HepG2 (cell line): ENCODE results near the gene DNLZ. TPM values are rescaled to one million over a fixed set of nuclear protein-coding genes. Genes with fewer than 3 reads are reported as not detected.

ENCODE experiments used
- ARNT ChIP-seq: fragments of 450-650 bp; IDR thresholded peaks from 2 replicates; pipeline ENCODE4 v1.6.1; 2017
- DPF2 ChIP-seq: sonication (generic); formaldehyde crosslinking; IDR thresholded peaks from 2 replicates; pipeline ENCODE4 v1.4.0; 2020; ENCODE audit warnings: mild to moderate bottlenecking, low read depth, missing genetic modification reagents, borderline replicate concordance
- GFI1 ChIP-seq: sonication (generic); formaldehyde crosslinking; IDR thresholded peaks from 2 replicates; pipeline ENCODE4 v1.5.0; 2020; ENCODE audit warnings: missing genetic modification reagents, mild to moderate bottlenecking, borderline replicate concordance
- HNF4G ChIP-seq, 2 experiments: sonication (generic) in 1 of 2; formaldehyde crosslinking in 1 of 2; IDR thresholded peaks; 2 replicates each; pipeline versions ENCODE4 v1.4.0 to v1.6.1; 2011 to 2020; ENCODE audit warnings: borderline replicate concordance in 2 of 2, low read depth in 2 of 2, mild to moderate bottlenecking in 2 of 2, low read length in 1 of 2, missing genetic modification reagents in 1 of 2, moderate library complexity in 1 of 2
- MAF1 ChIP-seq: sonication (generic); formaldehyde crosslinking; IDR thresholded peaks from 2 replicates; pipeline ENCODE4 v1.5.0; 2020; ENCODE audit warnings: missing genetic modification reagents, borderline replicate concordance
- MLLT10 ChIP-seq: sonication (generic); formaldehyde crosslinking; IDR thresholded peaks from 2 replicates; pipeline ENCODE4 v1.4.0; 2020; ENCODE audit warnings: missing genetic modification reagents
- ZNF24 ChIP-seq: fragments of 450-650 bp; IDR thresholded peaks from 2 replicates; pipeline ENCODE4 v1.6.1; 2017; ENCODE audit warnings: antibody characterized with exemption, mild to moderate bottlenecking
- ZNF562 ChIP-seq: sonication (generic); formaldehyde crosslinking; IDR thresholded peaks from 2 replicates; pipeline ENCODE4 v1.8.0; 2022; ENCODE audit warnings: missing genetic modification reagents, borderline replicate concordance
- ZNF792 ChIP-seq: IDR thresholded peaks from 2 replicates; pipeline ENCODE4 v1.6.1; 2016
- ZZZ3 ChIP-seq: sonication (generic); formaldehyde crosslinking; IDR thresholded peaks from 2 replicates; pipeline ENCODE4 v1.4.0; 2020; ENCODE audit warnings: missing genetic modification reagents, mild to moderate bottlenecking, borderline replicate concordance
- polyA plus RNA-seq, 8 experiments: library from polyadenylated mRNA; depleted of rRNA in 3 of 8; stranded (reverse) in 7 of 8; unstranded in 1 of 8; fragments of >200 nt; fragmentation: Illumina TruSeq in 4 of 8; extraction: Trizol in 4 of 8; gene quantifications; 2 replicates each; pipeline versions ENCODE4 v1.2.1 to v1.2.3, GENCODE V29; 2011 to 2016; ENCODE audit warnings: low read depth in 4 of 8, missing spikeins in 1 of 8, mixed read lengths in 1 of 8; ENCODE audit not compliant: insufficient read depth in 1 of 8
- total RNA-seq, 5 experiments: library from RNA; depleted of rRNA; stranded (reverse); fragments of >200 nt; fragmentation: Illumina TruSeq; extraction: Trizol; gene quantifications; 2 replicates each; pipeline ENCODE4 v1.2.3, GENCODE V29; 2016; ENCODE audit warnings: low read depth in 1 of 5
- TF ChIP-seq, protein P1 (sequence below): IDR thresholded peaks from 2 replicates; pipeline ENCODE4 v1.6.1; 2016; ENCODE audit warnings: low read depth, missing genetic modification reagents, missing compliant biosample characterization
- TF ChIP-seq, protein P2 (sequence below): sonication (generic); formaldehyde crosslinking; IDR thresholded peaks from 2 replicates; pipeline ENCODE4 v1.4.0; 2020; ENCODE audit warnings: mild to moderate bottlenecking, missing genetic modification reagents, borderline replicate concordance
- TF ChIP-seq, protein P3 (sequence below): sonication (generic); formaldehyde crosslinking; conservative IDR thresholded peaks from 2 replicates; pipeline ENCODE4 v1.8.0; 2022; ENCODE audit warnings: low read depth, missing genetic modification reagents
- TF ChIP-seq, protein P4 (sequence below): sonication (generic); formaldehyde crosslinking; IDR thresholded peaks from 2 replicates; pipeline ENCODE4 v1.4.0; 2020; ENCODE audit warnings: missing genetic modification reagents, borderline replicate concordance

Gene DNLZ
- total and polyA plus RNA-seq, 2 of the 13 experiments (the other 11 are each of a cell fraction or from before 2014, with no cell fraction given) = 3.4 to 8.0 TPM

DNA sequence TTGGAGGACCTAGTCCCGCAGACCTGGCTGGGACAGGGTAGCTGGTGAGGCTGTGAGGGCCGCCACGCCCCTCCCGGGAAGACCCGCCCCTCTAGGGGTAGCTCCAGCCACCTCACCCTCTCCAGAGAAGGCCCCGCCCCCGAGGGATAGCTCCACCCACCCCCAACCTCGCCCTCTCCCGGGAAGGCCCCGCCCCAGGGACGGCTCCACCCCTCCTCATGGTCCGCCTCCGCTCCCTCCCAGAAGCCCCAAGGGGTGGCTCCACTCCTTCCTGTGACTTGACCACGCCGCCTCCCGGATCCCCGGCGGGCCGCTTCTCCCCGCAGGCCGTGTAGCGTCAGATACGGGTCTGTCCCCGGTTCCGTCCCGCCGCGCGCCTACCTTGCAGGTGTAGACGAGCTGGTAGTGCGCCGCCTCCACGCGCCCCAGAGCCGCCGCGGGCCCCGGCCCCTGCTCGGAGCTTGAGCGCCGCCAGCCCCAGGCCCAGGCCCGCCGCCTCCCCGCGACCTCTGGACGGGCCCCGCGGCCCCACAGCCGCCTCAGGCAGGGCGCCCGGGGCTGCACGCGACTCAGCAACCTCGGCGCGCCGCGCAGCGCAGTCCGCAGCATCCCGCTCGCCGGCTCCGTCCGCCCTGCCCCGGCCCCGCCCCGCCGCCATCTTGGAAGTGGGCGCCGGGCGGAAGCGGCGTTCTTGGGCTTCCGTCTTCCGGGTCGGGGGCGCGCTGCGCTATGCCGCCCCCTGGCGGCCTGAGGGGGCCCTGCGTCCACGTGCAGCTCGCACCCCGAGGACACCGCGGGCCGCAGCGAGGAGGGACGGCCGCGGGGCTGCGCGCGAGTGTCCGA is at the start of gene DNLZ (continued):
- TF ChIP-seq ARNT = no peak
- no peak; the same call in 1 of the 2 replicates for TF ChIP-seq GFI1 (CRISPR knock-in tag)
- TF ChIP-seq DPF2 (CRISPR knock-in tag) = no peak
- TF ChIP-seq ZNF24 = no peak
- TF ChIP-seq, protein P1, sequence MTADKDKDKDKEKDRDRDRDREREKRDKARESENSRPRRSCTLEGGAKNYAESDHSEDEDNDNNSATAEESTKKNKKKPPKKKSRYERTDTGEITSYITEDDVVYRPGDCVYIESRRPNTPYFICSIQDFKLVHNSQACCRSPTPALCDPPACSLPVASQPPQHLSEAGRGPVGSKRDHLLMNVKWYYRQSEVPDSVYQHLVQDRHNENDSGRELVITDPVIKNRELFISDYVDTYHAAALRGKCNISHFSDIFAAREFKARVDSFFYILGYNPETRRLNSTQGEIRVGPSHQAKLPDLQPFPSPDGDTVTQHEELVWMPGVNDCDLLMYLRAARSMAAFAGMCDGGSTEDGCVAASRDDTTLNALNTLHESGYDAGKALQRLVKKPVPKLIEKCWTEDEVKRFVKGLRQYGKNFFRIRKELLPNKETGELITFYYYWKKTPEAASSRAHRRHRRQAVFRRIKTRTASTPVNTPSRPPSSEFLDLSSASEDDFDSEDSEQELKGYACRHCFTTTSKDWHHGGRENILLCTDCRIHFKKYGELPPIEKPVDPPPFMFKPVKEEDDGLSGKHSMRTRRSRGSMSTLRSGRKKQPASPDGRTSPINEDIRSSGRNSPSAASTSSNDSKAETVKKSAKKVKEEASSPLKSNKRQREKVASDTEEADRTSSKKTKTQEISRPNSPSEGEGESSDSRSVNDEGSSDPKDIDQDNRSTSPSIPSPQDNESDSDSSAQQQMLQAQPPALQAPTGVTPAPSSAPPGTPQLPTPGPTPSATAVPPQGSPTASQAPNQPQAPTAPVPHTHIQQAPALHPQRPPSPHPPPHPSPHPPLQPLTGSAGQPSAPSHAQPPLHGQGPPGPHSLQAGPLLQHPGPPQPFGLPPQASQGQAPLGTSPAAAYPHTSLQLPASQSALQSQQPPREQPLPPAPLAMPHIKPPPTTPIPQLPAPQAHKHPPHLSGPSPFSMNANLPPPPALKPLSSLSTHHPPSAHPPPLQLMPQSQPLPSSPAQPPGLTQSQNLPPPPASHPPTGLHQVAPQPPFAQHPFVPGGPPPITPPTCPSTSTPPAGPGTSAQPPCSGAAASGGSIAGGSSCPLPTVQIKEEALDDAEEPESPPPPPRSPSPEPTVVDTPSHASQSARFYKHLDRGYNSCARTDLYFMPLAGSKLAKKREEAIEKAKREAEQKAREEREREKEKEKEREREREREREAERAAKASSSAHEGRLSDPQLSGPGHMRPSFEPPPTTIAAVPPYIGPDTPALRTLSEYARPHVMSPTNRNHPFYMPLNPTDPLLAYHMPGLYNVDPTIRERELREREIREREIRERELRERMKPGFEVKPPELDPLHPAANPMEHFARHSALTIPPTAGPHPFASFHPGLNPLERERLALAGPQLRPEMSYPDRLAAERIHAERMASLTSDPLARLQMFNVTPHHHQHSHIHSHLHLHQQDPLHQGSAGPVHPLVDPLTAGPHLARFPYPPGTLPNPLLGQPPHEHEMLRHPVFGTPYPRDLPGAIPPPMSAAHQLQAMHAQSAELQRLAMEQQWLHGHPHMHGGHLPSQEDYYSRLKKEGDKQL (CRISPR knock-in tag) = no peak
- peak; percentile 77; the same call in 1 of the 2 replicates for TF ChIP-seq ZNF562 (CRISPR knock-in tag)
- TF ChIP-seq MAF1 (CRISPR knock-in tag) = peak; percentile 50; the same call in 1 of the 2 replicates
- no peak for TF ChIP-seq MLLT10 (CRISPR knock-in tag)
- TF ChIP-seq HNF4G (IDR thresholded peaks at IDR 0.05; ENCODE audit: borderline replicate concordance, low read depth, low read length) = no peak
- TF ChIP-seq HNF4G (CRISPR knock-in tag; IDR thresholded peaks at IDR 0.05; ENCODE audit: borderline replicate concordance, low read depth) = peak; percentile 69; the same call in 1 of the 2 replicates
- TF ChIP-seq, protein P2, sequence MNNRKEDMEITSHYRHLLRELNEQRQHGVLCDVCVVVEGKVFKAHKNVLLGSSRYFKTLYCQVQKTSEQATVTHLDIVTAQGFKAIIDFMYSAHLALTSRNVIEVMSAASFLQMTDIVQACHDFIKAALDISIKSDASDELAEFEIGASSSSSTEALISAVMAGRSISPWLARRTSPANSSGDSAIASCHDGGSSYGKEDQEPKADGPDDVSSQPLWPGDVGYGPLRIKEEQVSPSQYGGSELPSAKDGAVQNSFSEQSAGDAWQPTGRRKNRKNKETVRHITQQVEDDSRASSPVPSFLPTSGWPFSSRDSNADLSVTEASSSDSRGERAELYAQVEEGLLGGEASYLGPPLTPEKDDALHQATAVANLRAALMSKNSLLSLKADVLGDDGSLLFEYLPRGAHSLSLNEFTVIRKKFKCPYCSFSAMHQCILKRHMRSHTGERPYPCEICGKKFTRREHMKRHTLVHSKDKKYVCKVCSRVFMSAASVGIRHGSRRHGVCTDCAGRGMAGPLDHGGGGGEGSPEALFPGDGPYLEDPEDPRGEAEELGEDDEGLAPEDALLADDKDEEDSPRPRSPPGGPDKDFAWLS (CRISPR knock-in tag) = 0 out of 2 replicates have a peak, but pooled peaks have one; percentile 68
- TF ChIP-seq, protein P3, sequence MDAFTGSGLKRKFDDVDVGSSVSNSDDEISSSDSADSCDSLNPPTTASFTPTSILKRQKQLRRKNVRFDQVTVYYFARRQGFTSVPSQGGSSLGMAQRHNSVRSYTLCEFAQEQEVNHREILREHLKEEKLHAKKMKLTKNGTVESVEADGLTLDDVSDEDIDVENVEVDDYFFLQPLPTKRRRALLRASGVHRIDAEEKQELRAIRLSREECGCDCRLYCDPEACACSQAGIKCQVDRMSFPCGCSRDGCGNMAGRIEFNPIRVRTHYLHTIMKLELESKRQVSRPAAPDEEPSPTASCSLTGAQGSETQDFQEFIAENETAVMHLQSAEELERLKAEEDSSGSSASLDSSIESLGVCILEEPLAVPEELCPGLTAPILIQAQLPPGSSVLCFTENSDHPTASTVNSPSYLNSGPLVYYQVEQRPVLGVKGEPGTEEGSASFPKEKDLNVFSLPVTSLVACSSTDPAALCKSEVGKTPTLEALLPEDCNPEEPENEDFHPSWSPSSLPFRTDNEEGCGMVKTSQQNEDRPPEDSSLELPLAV = peak; percentile 87; the same call in 1 of the 2 replicates
- peak; percentile 57; the same call in 1 of the 2 replicates for TF ChIP-seq ZZZ3 (CRISPR knock-in tag)
- TF ChIP-seq, protein P4, sequence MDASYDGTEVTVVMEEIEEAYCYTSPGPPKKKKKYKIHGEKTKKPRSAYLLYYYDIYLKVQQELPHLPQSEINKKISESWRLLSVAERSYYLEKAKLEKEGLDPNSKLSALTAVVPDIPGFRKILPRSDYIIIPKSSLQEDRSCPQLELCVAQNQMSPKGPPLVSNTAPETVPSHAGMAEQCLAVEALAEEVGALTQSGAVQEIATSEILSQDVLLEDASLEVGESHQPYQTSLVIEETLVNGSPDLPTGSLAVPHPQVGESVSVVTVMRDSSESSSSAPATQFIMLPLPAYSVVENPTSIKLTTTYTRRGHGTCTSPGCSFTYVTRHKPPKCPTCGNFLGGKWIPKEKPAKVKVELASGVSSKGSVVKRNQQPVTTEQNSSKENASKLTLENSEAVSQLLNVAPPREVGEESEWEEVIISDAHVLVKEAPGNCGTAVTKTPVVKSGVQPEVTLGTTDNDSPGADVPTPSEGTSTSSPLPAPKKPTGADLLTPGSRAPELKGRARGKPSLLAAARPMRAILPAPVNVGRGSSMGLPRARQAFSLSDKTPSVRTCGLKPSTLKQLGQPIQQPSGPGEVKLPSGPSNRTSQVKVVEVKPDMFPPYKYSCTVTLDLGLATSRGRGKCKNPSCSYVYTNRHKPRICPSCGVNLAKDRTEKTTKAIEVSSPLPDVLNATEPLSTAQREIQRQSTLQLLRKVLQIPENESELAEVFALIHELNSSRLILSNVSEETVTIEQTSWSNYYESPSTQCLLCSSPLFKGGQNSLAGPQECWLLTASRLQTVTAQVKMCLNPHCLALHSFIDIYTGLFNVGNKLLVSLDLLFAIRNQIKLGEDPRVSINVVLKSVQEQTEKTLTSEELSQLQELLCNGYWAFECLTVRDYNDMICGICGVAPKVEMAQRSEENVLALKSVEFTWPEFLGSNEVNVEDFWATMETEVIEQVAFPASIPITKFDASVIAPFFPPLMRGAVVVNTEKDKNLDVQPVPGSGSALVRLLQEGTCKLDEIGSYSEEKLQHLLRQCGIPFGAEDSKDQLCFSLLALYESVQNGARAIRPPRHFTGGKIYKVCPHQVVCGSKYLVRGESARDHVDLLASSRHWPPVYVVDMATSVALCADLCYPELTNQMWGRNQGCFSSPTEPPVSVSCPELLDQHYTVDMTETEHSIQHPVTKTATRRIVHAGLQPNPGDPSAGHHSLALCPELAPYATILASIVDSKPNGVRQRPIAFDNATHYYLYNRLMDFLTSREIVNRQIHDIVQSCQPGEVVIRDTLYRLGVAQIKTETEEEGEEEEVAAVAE (CRISPR knock-in tag) = peak; percentile 5; the same call in 1 of the 2 replicates
- TF ChIP-seq ZNF792 (CRISPR knock-in tag) = peak; percentile 55; the same call in 1 of the 2 replicates
